Measurements from ENCODE around the gene SCAF4. TPM values are rescaled to one million over a fixed set of nuclear protein-coding genes. Genes with fewer than 3 reads are reported as not detected.

SCAF4 gene
- total and polyA plus RNA-seq, 8 donors, result 23.9 to 44.1 (median 41.5) TPM

GRCh38 chr21:31731056-31731856 is 662 bp downstream of the SCAF4 start:
- Histone ChIP-seq H3K4me3 (peak overlapping the region; percentile 82 to 97), H3K4me1 (peaks cover 21 to 62% of the 10 kb centered on the region in 2 donors), H3K27me3 (no peaks in the 10 kb centered on the region), H3K36me3 (peaks cover 0 to 7% of the 10 kb centered on the region in 2 donors), H3K9me3 (no peaks in the 10 kb centered on the region), H3K27ac (peak overlapping the region; percentile 95 to 96)
- intact Hi-C loops (cut with DNase I), result no loop called here
- ATAC-seq (peak; percentile 32), DNase-seq (peak in 3 of 4 donors; percentile 44 to 87 (median 58))
- no peak for TF ChIP-seq CTCF (IDR thresholded peaks at IDR 0.05)

GRCh38 chr21:31730712-31731055 is 1.2 kb downstream of the SCAF4 start:
- H3K27me3 ChIP-seq, result no peaks in the 10 kb centered on the region
- peak overlapping the region; percentile 95 to 96 for H3K27ac ChIP-seq
- peaks cover 21 to 66% of the 10 kb centered on the region in 2 donors for H3K4me1 ChIP-seq
- ATAC-seq (peak; percentile 17), DNase-seq (peak in 2 of 4 donors; percentile 28 to 42)
- intact Hi-C loops (cut with DNase I), result no loop called here
- TF ChIP-seq CTCF (IDR thresholded peaks at IDR 0.05), result no peak
- H3K9me3 ChIP-seq, result no peaks in the 10 kb centered on the region
- H3K36me3 ChIP-seq, result peaks cover 0 to 7% of the 10 kb centered on the region in 2 donors
- H3K4me3 ChIP-seq, result peak overlapping the region; percentile 82 to 97

- Histone ChIP-seq H3K4me1 (peaks cover 21 to 70% of the 10 kb centered on the region in 2 donors), H3K4me3 (peak overlapping the region in 1 of 2 donors; percentile 97), H3K27me3 (no peaks in the 10 kb centered on the region), H3K36me3 (peaks cover 0 to 7% of the 10 kb centered on the region in 2 donors), H3K27ac (no peak overlapping the region), H3K9me3 (no peaks in the 10 kb centered on the region)
- intact Hi-C loops (cut with DNase I), result no loop called here
- DNase-seq, result no peak
- TF ChIP-seq CTCF (IDR thresholded peaks at IDR 0.05), result no peak
- ATAC-seq, result no peak
These were observed 2.1 kb downstream of the SCAF4 start for GRCh38 chr21:31729622-31730343.

- no peak for TF ChIP-seq CTCF (IDR thresholded peaks at IDR 0.05)
- Histone ChIP-seq H3K4me3 (no peak overlapping the region), H3K36me3 (peaks cover 0 to 7% of the 10 kb centered on the region in 2 donors), H3K27me3 (no peaks in the 10 kb centered on the region), H3K27ac (no peak overlapping the region), H3K4me1 (peaks cover 21 to 77% of the 10 kb centered on the region in 2 donors), H3K9me3 (no peaks in the 10 kb centered on the region)
- no peak for DNase-seq
- intact Hi-C loops (cut with DNase I), result no loop called here
- ATAC-seq, result no peak
These were observed 3.0 kb downstream of the SCAF4 start for GRCh38 chr21:31728952-31729351.

GRCh38 chr21:31728191-31728590 is 3.7 kb downstream of the SCAF4 start:
- DNase-seq (no peak), ATAC-seq (no peak)
- no peak overlapping the region for H3K4me3 ChIP-seq
- H3K36me3 ChIP-seq, result peaks cover 0 to 7% of the 10 kb centered on the region in 2 donors
- H3K9me3 ChIP-seq, result no peaks in the 10 kb centered on the region
- TF ChIP-seq CTCF (IDR thresholded peaks at IDR 0.05), result no peak
- H3K4me1 ChIP-seq, result peaks cover 18 to 77% of the 10 kb centered on the region in 2 donors
- H3K27ac ChIP-seq, result no peak overlapping the region
- intact Hi-C loops (cut with DNase I), result no loop called here
- H3K27me3 ChIP-seq, result no peaks in the 10 kb centered on the region
